GM18498 (cell line): ENCODE results near the gene KCNMA1.

Source experiments
- ATAC-seq: cut with Tn5 transposase; IDR thresholded peaks from one replicate; pipeline ENCODE4 v1.9.1; 2021; ENCODE audit warnings: mild to moderate bottlenecking, moderate library complexity; ENCODE audit not compliant: unreplicated experiment

Gene KCNMA1

DNA sequence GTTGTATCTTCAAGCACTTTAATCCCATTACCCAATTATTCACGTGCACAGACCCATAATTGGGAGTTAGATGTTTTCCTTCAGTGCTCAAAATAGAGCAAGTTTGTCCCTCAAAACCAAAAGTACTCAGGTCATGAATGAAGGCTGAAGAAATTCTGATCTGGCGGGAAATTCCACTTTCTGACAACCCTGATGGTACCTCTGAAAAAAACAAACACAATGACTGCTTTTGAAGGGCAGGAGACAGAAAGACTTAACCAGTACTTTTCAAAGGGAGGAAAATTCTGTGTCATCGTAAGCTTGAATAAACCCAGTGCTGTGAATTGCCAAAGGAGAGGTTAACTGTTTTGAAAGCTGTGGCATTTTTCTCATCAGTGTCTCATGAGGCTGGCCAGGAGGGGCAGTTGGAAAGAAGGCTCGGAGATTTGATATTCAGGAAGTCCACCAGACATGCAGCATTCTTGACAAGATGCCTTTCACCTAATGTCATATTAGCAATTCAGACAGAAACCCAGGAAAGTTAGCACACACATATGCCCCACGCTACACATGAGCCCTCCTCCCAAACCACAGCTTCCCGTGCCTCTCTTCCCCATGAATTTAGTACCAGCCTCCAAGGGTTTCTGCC, 347.0 kb downstream of the KCNMA1 start:
- ATAC-seq, result no peak

DNA sequence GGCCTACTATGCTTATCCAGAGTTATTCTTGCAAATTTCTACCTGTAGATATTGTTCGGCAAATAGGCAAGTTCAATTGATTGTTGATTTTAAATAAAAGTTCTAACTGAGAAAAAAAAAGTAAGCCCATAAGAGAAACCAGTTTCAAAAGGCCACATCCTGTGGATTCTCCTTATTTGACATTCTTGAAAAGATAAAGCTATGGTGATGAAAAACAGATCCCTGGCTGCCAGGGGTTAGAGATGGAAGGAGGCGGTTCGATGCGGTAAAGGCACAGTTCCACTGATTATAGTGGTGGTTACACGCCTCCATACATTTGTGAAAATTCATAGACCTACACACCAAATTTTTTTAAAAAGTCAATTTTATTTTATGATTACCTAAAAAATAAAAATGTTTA, 347.8 kb downstream of the KCNMA1 start:
- no peak for ATAC-seq

DNA sequence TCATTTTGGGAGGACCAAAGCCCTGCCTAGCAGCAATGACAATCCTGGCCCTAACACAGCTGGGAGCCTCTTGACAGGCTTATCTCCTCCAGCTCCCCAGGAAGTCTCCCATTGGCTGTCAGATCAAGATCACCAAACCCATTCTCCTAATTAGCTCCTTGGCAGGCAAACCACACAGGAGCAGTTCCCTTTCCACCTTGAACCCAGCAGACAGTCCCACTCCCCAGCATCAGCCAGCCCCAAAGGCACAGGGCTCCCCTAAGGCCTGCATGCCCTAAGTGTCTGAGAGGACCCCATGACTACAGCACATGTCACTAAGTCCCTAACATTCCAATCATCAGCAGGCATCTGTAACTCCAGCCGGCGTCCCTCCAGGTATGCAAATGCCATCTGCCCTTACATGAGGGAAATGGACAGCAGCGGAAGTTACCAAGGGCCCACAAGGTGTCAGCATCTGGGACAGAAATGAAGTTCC, 348.5 kb downstream of the KCNMA1 start:
- no peak for ATAC-seq

DNA sequence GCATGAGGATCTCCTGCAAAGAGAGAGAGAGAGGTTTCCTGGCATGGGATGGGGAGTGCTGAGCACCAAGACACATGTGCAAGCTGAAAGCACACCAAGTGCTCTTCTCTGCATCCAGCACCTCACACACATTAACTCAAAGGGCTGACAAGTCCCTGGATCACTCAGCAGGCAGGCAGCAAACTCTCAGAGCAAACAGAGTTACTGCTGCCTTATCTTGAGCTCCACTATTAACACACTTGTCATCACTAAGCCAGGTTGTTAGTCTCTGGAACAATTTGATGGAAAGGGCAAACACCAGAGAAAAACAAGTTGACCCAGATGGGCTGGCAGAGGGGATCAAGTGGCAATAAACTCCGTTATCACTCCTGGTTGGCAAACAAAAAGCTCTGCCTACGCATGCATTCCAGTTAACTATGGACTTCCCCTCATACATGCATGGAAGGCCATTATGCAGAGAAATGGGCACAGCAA, 349.9 kb downstream of the KCNMA1 start:
- no peak for ATAC-seq

DNA sequence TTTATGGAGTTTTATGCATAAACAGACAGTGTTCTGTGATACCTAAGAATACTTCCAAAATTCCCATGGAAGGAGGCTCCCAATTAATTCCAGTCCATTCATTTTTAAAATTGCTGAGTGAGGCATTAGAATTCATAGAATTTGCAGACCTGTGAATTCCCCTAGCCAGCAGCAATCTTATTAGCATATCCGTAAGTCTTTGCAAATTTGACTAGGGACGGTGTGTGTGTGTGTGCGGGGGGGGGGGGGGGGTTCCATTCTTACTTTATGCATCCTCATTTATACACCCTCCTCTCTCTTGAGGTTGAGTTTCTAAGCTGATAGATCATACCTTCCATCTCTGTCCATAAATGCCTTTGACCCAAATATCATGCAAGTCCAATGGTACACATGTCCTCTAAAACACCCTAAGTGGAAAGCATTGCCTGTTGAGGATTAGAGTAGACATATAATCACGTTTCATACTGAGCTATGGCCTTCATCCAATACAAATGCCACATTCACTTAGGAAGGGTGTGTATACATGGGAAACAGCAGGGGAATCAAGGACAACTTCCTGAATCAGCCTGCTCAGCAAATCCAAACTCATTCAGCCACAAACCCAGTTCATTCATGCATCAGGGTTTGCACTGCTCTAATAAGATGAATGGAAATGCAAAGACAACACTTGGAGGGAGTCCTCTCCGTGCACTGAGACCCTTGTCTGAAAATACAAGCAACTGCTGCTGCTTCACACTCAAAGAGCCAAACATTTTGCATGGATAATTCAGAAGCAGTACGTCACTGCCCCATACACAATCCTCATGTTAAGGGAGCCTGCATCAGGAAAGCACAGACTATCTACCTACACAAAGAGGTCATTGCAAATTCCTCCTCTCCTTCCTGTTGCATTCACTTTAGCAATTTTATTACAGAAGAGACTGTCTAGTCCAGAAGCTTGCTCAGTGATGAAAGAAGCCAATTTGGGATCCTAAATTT, 350.8 kb downstream of the KCNMA1 start:
- ATAC-seq, result no peak

DNA sequence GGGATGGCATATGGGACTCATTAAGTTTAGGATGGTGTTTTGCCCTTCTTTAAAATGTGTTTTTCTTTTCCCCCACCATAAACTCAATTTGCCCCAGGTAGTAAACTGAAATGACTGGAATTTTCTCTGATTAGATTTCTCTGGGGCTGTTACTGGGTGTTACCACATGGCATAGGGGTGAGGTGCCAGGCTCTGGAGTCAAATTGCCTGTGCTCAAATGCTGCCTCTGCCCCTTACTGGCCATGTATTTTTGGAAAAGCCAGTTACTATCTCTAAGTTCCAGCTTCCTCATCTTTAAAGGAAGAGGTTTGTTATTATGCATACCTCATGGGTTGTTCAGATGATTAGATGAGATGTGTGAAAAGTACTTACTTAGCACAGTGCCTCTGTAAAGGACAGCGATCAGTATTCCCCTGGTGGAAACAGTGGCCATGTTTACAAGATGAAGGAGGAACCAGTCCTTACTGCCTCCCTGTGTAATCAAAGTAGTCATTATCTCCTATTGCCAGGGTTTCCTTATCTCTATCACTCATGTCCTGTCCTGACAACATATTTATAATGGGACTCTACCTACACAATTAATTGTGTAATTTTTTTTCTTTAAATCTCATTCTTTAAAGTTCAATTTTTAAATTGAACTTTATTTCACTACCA, 352.0 kb downstream of the KCNMA1 start:
- no peak for ATAC-seq

DNA sequence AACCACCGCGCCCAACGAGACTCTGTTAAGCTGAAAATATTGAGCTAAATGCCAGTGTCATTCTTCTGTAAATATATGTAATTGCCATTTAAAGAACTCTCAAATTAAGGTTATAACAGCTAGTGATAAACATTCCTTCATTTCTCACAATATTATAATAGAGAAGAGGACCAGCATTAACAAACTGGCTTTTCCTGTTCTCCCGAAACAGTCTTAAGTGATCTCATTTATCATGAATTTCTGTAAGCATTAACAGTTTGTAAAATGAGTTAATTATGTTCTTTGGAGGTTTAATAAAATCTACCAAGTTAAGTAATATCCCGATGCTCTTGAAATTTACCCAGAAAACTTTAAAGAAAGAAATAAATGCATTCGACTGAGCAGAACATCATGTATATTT, 352.8 kb downstream of the KCNMA1 start:
- ATAC-seq, result no peak

DNA sequence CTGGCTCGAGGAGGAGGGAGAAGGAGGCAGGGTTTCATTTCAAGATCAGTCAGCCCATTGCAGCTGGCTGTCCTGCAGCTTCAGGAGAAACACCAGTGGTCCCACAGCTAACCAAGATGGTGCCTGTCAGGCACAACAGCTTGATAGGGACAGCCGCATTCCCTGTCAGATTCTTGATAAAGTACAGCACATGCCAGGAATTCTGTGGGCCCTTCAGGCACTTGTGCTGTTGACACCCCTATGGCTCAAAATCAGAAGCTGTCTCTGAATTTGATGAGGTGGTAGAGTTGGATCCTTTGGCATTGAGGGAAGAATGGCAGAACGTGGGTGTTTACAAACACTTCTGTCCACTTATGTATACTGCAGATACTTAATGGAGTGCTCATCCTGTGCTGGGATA, 354.3 kb downstream of the KCNMA1 start:
- no peak for ATAC-seq

DNA sequence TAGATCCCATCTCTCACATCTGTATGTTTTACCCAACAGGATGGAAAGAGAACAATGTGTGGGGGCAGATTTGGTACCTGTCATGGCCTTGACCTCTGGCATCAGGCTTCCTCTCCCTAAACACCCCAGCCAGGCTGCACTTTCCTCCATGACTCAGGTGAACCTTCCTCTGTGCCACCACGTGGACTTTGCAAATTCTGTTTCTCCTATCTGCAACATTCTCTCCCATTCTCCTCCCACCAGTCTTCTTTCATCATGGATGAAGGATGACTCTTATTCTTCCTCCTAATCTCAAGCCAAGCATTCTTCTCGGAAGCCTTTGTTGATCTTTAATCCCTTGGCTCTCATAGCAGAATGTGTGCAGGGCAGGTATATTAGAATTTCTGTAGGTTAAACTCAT, 355.4 kb downstream of the KCNMA1 start:
- ATAC-seq, result no peak

DNA sequence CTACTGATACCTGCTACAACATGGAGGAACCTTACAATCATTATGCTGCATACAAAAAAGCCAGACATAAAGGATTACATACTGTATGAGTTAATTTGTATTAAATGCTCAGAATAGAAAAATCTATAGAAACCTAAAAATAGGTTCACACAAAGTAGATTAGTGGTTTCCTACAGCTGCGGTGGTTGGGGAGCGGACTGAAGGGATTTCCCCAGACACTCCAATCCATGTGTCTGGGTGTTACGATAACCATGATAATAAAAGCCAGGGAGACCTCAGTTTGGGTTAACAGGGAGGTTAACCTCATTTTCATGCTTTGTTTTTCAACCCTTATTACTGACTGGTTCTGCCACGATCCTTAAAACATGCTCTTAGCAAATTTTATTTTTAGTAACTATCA, 355.9 kb downstream of the KCNMA1 start:
- no peak for ATAC-seq

DNA sequence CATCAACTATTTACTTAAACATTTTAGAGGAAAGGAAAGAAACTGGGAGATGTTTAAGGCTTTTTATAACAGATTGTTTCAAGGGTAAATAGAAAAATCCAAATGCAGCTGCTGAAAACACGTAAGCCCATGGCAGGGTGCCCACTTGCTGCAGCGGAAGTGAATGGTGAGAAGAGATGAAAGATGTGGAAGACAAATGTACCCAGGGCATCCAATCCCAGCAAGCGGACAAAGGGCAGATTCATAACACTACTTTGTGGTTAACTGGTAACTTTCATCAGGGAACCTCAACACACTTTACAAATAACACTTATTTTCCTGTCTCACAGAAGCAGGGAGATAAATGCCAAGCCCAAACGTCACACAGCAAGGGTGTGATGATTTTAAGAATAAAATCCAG, 358.4 kb downstream of the KCNMA1 start:
- no peak for ATAC-seq

DNA sequence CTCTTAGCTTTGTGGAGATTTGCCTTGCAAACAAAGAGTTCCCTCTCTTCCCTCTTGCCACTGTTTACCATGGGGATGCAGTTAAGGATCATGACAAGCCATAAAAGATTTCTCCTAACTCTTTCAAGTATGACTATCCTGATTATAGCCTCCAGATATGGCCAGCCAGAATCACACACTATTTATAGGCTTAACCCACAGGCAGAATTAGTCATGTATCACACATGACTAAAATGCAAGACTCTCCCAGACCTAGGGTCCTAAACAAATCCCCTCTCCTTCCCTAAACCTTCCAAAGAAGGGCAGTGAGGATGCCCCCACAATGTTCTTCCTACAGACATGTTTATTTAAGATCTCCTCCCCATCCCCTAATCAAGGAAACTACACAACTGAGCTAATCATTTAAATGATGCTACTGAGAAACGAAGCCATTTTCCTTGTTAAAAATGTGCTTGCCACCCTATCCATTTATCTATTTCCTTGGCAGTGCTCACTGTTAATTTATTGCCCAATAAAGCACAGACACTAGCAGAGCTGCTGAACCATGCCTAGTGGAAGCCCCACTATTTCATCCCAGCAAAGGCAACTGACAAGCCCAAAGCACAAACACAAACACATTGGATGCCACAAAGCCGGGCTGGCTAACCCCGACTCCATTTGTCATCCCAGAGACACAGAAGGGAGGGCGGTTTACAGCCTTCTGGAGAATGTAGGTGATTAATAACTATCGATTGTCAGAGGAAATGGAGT, 363.4 kb downstream of the KCNMA1 start:
- ATAC-seq, result no peak

DNA sequence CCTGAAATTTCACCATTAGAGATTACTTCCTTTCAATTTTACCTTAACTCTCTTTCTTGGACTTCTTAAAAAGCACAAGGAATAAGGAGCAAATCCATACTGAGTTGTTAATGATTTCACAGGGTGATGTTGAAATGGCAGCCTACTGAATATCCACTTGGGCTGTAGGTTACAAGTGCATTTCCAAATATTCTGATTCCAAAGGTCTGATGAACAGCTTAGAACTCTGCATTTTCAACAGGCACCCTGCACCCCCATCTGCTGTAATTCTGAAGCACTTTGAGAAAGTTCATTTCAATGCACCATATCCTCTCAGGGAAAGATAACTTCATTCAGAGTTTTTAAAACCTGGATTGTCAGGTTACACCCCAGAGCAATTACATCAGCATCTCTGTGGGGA, 368.4 kb downstream of the KCNMA1 start:
- no peak for ATAC-seq

DNA sequence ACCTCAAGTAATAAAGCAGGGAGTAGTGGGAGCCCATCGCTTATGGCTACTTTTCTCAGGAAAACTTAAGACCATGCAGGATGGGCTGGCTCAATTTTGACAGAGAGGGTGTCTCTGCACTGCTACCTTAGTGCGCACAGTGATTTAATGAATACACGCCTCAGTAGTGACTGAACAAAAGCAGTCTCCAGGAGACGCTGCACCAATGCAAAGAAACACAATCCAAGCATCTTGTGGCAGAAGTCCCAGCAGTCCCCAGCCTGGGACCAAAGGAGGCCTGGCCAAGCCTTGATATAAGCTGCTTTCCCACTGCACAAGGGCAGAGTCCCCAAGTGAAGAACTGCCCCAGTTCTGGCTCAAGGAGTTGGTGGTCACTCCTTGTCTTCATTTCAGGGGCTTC, 368.9 kb downstream of the KCNMA1 start:
- ATAC-seq, result no peak

DNA sequence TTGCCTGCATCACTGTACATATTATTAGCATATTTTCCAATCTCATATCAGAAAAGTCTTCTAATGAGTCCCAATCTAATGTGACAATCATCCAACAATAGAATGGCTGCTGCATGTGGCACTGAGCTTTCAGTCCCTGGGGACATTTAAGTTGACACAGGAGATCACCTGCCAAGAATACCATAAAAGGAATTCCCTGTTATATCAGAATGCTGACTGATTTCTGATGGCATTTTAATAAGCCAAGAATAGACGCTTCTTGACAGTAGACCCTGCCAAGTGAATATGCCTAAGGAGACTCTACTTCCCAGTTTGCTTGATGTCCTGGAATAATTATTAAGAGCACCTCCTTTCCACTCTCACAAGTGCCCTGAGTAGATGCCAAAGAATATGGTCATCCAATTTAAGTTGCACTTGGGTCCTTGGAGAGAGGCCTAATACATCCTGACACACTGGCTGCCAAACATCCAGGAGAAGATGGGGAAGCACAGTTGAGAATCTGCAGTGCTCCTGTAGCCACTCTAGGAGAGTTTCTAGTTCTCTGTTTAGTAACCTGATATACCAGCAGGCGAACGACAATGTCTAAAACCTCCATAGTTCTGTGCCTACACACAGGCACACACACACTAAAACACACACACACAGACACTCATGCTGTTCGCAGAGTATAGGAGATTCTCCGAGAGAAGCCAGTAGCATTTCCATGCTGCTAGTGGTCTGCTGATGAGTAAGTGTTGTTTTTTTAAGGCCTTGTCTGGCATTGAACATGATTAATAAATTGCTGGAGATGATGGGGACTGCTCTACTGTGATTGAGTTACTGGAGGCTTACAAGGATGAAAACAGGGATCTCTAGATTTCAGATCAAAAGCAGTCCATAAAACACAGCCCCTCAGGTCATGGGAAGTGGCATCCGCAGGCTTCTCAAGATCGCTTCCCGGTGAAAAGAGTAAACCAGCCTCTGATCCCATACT, 369.6 kb downstream of the KCNMA1 start:
- no peak for ATAC-seq

DNA sequence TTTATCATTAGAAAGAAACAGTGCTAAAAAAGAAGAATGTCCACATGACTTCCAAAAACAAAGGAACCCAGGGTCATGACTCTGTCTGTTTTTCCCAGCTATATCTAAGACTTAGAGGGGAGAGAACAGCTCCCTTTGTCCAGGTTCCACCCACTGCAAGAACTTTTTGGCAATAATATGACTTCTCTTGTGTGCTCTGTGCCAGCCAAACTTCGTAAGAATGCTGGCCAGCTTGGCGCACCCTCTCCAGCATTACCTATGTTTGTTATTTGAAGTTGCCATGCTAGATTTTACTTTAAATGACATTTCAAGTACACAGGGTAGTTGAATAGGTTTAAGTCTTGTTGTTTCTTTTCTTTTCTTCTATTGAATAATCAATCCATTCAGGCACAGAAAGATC, 371.4 kb downstream of the KCNMA1 start:
- no peak for ATAC-seq

DNA sequence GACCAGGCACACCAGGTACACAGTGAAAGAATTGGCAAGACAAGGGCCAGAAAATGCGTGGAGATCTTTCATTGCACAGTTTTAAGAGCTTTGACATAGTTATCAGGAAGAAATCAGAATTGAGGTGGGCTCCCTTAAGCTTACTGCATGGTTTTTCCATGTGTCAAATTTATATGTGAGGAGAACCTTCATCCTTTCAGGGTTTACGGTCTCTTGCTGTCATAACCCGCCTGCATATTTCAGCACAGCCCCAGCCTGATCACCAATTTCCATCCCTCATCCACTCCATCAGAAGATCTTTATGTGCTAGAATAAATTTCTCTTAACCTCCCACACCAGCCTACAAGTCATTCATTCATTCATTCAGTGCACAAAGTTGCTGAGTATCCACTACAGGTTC, 373.1 kb downstream of the KCNMA1 start:
- ATAC-seq, result no peak

DNA sequence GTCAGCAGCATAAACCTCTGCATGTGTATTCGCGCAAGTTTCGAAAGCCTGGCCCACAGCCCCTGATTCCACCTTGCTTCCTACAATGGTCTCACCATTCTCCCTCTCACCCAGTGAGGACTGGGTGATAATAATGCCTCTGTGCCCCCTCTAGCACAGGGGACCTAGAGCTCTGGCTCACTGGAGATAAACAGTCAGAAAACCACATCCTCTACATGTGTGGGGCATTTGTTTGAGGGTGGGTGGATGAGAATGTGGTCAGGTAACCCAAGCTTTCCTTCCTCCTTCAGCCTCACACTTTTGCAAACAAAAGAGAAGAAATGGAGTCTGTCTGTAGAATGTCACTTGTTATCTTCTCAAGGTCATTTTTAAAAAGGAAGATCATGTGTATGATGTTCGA, 373.5 kb downstream of the KCNMA1 start:
- peak; percentile 79 for ATAC-seq

DNA sequence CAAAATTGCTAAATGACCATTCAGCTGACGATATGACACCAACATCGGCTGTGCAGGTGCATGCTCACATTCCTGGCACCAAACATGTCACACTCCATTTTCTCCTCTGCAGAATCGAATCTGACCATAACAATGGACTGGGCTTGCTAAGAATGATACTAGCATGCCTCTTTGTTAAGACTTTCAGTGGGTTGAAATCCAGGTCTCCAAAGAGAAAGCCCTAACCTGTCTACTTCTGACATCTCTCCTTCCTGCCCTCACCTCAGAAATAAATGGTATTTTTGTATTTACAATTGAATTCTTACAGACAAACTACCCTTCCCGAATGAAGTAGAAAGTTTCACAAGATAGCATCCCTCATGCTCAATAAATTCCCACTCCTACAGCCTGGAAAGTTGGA, 373.9 kb downstream of the KCNMA1 start:
- ATAC-seq, result no peak

DNA sequence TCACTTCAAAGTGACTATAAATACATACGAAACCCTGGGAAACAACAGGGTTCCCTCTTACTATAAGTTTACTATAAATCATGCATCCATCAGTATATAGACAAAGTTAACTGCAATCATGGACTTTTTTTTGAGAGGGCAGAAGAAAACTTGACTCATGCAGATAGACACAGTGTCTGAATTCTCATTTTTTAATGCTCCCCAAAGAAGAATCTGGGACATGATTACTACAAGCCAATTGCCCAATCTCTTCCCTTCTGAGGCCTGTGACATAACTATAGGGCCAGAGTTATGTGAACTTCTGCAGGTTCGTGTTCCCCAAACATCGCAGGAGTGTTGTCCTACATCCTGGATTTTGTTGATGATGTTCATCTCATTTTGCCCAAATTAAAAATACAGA, 376.5 kb downstream of the KCNMA1 start:
- ATAC-seq, result no peak
